IPS DF 4.7 (cell line): ENCODE data around the gene FAM131B.
"Not testable (repeated sequence)": the region's sequence is repeated elsewhere in the genome, so short reads cannot be mapped to it uniquely, and the experiment has no call there.

Experiments
- DNase-seq: peaks from one replicate; pipeline ENCODE4 v3.0.0-alpha.2; 2013; ENCODE audit warnings: low spot score; ENCODE audit errors: extremely low read depth

Gene FAM131B

DNA sequence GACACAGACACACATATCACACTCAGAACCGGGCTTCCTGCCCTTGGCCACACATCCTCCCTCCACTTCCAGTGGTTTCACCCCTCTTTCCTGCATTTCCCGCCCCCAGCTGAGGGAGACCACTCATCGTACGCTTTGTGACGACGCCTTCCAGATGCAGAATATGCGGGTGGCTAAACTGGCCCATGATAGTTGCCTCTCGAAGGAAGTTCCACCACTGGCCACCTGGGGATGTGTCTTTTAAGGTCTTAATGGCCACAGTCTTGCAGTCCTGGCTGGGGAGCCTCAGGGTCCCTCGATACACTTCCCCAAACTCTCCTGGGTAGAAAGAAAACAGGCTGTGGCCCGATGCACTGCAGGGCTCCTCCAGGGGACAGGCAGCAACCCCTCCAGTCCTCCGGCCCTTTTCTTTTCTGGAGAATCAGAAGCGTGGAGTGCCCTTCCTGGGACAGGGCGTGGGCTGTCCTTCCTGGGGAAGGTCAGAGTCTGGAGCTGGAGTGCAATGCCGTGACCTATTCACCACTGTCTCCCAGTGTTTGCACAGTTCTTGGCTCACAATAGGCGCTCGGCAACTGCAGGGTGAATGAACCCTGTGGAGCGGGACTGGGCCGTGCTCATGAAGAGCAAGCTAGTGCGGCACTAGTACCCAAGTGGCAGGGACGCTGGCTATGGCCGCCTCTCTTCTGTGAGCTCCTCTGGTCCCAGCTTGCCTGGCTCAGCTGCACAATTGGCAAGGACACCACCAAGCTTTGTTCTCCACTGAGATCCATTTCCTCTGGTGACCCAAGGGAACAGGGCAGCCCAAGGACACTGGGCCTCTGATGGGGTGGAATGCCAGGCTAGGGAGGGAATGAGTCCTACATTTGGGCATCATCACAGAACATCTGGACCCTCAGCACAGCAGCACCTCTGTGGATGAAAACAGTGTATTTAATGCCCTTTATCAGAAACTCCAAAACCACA, 33.0 kb upstream of the FAM131B start:
- no peak for DNase-seq

GRCh38 chr7:143394777-143395176, 32.3 kb upstream of the FAM131B start:
- DNase-seq, result no peak

DNA sequence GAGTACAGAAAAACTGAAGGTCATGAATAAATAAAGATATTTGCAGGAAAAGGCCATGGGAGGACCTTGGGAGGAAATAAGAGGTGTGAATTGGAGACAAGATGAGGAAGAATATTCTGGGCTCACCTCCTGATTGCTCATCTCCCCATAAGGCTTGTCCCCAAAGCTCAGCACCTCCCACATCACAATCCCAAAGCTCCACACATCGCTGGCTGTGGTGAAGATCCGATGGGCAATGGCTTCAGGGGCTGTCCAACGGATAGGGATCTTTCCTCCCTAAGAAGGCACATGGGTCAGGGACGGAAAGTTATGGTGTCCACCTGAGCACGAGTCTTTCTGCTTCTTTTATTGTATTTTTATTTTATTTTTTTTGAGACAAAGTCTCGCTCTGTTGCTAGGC, 31.6 kb upstream of the FAM131B start:
- no peak for DNase-seq

DNA sequence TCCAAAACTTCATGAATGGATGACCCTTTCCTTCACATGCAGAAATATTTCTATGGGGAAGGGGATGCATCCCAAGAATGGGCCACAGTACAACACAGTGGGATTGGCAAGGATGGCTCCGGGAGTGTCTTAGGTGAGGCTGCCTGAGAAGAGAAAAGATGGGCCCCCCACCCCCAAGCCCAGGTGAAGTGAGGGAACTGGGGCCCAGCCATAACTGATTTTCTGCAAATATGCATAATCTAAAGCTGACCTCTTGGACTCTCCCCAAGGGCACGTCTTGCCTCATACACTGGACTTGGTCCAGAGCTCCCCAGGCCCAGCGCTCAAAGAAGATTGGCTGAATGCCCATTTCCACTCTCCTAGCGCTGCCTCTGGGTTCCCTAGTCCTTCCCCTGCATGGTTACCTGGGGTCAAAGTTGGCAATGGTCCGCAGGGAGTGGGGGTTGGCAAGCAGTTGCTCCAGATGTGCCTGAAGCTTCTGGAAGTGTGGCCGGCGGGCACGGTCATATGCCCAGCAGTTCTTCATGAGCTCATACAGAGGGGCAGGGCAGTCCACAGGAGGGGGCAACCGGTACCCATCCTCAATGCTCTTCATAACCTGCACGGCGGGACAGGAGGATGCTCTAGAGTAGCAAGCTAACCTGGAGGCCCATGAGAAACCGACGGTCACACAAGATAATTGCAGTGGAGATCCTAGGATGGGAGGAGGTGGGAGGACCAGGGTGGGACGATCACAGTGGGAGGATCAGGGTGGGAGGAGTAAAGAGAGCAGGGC, 30.9 kb upstream of the FAM131B start:
- DNase-seq, result no peak

GRCh38 chr7:143392875-143393266, 30.4 kb upstream of the FAM131B start:
- no peak for DNase-seq

DNA sequence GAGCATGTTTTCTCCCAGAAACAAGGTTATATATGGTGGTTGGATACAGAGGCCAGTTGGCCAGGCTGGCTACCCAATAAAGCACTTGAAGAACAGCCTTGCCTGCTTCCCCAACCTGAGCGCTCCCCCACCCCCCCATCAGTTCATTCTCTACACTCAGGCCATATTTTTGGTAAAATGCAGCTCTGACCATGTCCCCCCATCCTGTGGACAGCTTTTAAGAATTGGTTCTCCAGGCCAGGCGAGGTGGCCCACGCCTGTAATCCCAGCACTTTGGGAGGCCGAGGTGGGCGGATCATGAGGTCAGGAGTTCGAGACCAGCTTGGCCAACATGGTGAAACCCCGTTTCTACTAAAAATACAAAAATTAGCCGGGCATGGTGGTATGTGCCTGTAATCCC, 29.9 kb upstream of the FAM131B start:
- DNase-seq, result not testable (repeated sequence)

DNA sequence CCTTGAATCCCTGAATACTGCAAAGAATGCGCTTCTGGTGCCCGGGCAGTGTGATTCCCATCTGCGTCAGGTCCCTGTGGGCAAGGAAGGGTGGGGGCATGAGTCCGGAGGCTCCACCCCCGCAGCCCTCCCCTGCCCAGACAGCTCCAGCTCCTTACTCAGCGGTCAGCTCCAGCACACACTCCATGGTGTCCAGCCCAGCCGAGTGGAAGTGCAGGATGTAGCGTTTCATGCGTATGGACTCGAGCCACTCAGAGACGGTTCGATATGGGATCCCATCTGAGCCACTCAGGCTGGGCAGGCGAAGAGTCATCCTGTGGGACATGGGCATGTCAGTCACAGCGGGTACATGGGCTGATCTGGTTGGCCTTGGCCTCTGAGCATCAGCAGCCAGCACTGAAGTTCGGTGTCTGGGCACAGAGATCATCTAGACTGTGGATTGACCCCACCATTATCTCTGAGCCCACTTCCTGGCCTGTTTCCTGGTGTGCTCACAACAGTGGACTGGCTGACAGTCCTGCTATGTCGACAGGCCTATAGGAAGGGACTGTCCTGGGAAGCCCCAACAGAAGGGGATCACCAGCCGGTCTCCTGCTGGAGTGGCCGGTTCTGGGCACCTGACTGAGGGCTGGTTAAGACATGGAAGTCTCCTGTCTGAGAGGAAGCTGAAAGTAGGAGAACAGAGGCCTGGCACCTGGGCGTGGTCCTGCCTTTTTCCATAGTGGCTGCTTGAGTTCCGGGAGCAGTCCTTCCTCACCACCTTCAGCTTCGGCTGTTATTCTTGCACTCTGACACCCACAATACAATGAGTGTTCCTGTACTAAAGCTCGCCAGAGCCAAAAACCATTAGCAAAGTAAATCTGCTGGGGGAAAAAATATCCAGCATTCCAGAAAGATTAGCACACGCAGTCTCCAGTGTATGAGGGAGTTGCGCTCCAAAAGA, 29.2 kb upstream of the FAM131B start:
- DNase-seq, result no peak

DNA sequence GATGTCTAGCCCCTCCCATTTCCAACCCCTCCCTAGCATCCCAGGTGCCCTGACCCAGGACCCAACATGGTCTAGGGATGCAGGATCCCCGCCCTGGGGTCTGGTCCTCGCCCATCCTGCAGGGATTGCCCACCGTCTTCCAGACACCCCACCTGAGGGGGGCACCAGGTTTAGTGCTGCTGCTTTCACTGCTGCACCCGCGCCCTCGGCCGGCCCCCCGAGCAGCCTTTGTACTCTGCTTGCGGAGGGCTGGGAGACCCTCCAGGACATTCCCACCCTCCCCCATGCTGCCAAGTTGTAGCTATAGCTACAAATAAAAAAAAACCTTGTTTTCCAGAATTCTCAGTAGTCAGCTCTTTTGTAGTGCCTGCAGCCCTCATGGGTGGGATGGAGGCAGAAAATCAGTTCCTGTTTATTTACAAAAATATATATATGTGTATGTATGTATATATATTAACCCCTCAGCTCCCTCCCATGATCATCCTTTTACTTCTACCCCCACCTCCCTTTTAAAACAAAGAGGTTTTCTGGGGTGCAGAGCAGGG, 28.3 kb upstream of the FAM131B start:
- DNase-seq, result no peak

DNA sequence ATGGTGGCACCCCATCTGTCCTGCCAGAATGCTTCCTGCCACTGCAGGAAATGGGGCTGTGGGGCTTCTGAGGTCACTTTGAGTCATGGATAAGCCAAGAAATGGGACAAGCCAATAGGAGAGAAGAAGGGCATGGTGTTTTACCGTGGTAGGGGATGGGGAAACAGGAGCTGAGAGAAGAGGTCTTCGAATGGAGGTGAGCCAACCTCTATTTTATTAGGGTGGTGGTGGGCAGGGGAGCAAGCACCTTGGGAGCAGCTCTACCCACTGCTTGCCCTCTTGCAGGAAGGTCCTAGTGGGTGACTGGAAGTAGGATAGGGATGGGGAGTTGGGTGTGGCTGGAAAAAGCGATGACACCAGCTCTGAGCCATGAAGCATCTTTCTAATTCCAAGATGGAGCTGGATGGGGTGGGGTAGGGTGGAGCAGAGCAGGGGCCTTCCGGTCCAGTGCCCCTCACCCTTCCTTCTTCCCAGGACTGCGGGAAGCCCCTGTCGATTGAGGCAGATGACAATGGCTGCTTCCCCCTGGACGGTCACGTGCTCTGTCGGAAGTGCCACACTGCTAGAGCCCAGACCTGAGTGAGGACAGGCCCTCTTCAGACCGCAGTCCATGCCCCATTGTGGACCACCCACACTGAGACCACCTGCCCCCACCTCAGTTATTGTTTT, 27.7 kb upstream of the FAM131B start:
- DNase-seq, result no peak

DNA sequence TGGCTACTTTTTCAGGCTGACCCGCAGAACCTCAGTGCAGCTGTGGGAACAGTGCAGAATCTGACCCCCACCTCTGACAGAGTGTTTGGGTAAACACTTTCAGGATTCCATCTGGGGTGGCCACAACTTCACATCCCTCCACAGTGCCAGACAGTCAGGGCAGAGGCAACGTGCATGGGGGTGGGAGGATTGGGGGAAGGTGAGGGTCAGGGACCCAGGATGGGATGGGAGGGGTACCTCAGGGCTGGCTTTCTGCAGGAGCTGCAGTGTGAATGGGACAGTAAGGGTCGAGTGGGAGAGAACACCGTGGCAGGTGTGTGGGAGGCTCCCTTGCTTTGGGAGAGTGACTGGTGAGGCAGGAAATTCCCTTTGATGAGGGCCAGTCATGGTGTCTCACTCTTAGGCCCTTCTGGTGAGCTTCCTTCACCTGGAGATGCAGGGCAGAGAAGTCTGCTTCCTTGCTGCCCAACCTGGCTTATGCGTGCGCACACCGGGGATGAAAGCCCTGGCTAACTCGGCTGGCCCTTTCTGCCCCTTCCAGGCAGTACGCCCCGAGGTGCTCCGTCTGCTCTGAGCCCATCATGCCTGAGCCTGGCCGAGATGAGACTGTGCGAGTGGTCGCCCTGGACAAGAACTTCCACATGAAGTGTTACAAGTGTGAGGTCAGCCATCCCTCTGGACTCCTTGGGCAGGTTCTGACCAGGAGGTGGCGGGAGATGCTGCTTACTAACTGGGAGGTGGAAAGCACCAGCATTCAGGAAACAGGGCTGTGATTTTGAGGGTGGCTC, 27.0 kb upstream of the FAM131B start:
- DNase-seq, result no peak

DNA sequence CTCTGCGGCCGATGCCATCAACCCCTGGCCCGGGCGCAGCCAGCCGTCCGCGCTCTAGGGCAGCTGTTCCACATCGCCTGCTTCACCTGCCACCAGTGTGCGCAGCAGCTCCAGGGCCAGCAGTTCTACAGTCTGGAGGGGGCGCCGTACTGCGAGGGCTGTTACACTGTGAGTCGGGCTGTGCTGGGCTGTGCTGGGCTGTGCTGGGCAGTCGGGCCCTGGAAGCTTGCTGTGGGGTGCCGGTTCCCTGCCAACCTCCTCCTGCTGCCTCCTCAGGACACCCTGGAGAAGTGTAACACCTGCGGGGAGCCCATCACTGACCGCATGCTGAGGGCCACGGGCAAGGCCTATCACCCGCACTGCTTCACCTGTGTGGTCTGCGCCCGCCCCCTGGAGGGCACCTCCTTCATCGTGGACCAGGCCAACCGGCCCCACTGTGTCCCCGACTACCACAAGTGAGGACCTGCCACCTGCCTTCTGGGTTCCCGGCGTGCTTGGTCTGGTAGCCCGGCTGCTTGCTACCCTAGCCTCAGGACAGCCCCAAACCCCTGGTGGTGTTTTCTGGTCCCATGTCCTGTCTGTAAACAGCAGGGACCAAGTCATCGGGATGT, 26.1 kb upstream of the FAM131B start:
- no peak for DNase-seq

DNA sequence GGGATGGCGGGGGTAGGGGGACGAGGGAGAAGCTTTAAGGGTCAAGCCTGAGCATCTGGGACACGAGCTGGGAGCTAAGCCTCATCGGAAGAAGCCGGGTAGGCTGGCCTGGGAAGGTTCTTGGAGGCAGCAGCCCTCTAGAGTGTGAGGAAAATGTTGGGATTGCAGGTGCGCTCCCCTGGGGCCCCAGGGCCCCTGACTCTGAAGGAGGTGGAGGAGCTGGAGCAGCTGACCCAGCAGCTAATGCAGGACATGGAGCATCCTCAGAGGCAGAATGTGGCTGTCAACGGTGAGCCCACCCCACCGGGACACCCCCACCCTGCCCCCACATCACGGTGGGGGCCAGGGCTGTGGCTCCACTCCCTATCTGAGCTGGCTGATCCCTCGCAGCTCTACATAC, 25.5 kb upstream of the FAM131B start:
- DNase-seq, result no peak

GRCh38 chr7:143387156-143387975, 24.9 kb upstream of the FAM131B start:
- DNase-seq, result no peak

DNA sequence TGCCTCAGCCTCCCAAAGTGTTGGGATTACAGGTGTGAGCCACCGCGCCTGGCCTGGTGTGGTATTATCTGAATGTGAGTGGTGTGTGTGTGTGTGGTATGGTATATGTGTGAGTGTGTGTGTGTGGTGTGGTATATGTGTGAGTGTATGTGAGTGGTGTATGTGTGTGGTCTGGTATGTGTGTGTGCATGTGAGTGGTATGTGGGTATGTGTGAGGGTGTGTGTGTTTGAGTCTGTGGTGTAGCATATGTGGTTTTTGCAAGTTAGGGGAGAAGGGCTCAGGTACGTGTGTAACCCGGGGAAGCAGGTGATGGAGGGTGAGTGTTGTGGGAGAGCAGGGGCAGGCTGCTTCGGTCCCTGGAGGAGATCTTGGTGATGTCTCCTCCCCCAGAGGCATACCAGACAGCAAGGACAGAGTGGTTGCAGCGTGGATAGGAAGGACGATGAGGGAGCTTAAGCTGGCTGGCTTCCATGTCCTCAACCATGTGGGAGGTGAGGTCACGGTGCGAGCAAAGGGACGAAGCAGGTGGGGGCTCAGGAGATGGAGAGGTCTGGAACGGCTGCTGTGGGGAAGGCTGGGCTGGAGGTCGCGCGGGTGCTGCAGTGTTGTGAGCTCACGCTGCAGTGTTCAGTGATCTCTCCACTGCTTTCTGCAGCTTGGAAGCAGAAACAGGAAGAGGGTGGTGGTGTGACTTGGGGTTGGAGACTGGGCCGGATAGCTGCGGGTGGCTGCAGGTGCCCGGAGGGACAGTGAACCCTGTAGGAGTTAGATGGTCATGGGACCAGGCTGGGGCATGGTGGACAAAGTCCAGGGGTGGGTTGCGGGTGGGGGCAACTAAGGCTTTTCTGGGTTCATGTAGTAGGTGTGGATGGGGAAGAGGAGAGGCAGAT, 23.6 kb upstream of the FAM131B start:
- DNase-seq, result no peak

DNA sequence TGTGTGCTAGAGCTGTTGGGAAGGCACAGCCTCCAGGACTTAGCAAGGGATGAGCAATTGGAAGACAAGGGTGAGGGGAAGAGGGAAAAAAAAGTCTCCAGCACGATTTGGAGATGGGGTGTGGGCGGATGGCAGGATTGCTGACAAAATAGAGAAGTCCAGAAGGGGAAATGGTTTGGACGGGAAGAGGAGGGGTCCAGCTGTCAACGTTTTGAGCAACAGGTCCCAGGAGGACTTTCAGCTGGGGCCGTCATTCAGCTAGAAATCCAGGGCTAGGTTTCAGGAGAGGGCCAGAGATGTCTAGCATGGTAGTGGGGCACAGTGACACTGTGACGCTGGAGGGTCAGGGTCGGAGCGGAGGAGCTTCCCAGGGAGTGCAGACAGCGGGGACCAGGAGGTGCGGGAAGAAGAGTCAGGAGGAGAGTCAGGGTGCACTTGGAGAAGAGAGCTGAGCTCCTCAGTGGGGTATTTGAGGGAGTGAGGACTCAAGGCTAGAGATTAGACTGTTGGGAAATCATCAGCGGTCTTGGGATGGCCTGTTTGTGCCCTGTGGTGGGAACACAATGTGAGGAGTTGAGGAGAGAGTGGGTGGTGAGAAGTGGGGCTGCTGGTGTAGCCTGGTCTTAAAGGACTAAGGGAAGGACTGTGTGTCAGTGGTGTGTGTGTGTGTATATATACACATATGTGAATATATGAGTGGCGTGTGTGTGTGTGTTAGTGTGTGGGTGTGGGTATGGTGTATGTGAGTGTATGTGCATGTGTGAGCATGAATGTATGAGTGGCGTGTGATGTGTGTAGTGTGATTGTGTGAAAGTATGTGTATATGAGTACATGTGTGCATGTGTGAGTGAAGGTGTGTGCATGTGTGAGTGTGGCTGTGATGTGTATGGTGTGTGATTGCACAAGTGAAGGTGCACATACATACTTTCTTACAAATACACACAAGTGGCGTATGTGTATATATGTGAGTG, 22.4 kb upstream of the FAM131B start:
- no peak for DNase-seq

DNA sequence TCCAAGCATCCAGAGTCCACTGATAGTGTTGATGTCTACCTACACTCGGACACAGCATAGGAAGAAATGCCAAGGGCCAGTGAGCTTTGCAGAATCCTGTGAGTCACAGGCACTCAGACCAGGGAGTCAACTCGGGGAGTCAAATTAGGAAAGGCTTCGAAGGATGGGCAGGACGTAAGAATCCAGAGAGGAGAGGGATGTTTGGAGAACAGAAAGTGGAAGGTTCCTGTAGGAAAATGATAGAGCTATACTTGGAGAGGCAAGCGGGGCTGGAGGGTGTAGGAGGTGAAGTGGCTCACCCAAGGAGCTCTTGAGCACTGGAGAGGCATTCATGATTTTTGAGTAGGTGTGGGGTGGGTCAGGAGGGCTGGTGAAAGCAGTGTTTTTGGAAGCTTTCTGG, 21.6 kb upstream of the FAM131B start:
- DNase-seq, result no peak
